ENCODE measurements around the gene SLC25A3.

DNA sequence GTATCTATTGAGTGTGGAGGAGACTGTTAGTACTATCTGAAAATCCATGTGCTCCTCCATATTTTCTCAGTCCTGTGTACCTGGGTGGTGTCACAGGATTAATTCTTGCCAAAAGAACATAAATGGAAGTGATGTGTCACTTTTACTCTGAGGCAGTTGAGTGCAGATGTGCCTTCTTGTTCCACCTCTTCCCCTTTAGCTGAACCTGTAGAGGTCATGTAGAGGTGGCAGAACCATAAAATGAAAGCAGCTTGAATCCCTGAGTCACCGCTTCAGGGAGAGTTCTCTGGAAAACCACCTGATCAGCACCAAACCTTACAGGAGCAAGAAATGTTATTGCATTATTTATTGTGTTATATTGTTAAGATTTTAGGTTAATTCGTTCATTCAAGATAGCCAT lies 14.7 kb upstream of the SLC25A3 start:
- no peak for TF ChIP-seq TAF1 (IDR thresholded peaks at IDR 0.05; ENCODE audit: borderline replicate concordance, insufficient read depth, low read length)
- TF ChIP-seq POLR2AphosphoS5 (IDR thresholded peaks at IDR 0.05; ENCODE audit: low read depth, low read length), result no peak
- TF ChIP-seq, protein P1, sequence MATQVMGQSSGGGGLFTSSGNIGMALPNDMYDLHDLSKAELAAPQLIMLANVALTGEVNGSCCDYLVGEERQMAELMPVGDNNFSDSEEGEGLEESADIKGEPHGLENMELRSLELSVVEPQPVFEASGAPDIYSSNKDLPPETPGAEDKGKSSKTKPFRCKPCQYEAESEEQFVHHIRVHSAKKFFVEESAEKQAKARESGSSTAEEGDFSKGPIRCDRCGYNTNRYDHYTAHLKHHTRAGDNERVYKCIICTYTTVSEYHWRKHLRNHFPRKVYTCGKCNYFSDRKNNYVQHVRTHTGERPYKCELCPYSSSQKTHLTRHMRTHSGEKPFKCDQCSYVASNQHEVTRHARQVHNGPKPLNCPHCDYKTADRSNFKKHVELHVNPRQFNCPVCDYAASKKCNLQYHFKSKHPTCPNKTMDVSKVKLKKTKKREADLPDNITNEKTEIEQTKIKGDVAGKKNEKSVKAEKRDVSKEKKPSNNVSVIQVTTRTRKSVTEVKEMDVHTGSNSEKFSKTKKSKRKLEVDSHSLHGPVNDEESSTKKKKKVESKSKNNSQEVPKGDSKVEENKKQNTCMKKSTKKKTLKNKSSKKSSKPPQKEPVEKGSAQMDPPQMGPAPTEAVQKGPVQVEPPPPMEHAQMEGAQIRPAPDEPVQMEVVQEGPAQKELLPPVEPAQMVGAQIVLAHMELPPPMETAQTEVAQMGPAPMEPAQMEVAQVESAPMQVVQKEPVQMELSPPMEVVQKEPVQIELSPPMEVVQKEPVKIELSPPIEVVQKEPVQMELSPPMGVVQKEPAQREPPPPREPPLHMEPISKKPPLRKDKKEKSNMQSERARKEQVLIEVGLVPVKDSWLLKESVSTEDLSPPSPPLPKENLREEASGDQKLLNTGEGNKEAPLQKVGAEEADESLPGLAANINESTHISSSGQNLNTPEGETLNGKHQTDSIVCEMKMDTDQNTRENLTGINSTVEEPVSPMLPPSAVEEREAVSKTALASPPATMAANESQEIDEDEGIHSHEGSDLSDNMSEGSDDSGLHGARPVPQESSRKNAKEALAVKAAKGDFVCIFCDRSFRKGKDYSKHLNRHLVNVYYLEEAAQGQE (IDR thresholded peaks at IDR 0.05; ENCODE audit: insufficient read depth in 1 of 2, low read depth in 2 of 2, low read length in 2 of 2), result no peak
- no peak for TF ChIP-seq FOXP2 (optimal IDR thresholded peaks at IDR 0.05; ENCODE audit: borderline replicate concordance, extremely low read depth, extremely low read length, insufficient read depth)
- no peak for TF ChIP-seq SIN3A (IDR thresholded peaks at IDR 0.05; ENCODE audit: borderline replicate concordance, insufficient read depth, low read length)
